Measurements from ENCODE around the gene RGS11.

Gene RGS11

GRCh38 chr16:275786-276232 is at the start of gene RGS11:
RGS11 (minus strand) TSS chr16:275944; CDS start chr16:275911, 33 bp downstream.
- no peak for DNase-seq

GRCh38 chr16:324451-325334 is 48.9 kb upstream of the RGS11 start:
- peak; percentile 80 for DNase-seq

- no peak for DNase-seq
These were observed 48.4 kb upstream of the RGS11 start for GRCh38 chr16:324201-324450.

- no peak for DNase-seq
These were observed 46.9 kb upstream of the RGS11 start for GRCh38 chr16:322476-323143.

- no peak for DNase-seq
These were observed 45.8 kb upstream of the RGS11 start for GRCh38 chr16:321532-321931.

GRCh38 chr16:320206-320605 is 44.5 kb upstream of the RGS11 start:
- DNase-seq, result no peak

GRCh38 chr16:318628-319027 is 42.9 kb upstream of the RGS11 start:
- DNase-seq, result no peak

GRCh38 chr16:317583-317982 is 41.8 kb upstream of the RGS11 start:
- DNase-seq, result no peak

GRCh38 chr16:316741-317464 is 41.2 kb upstream of the RGS11 start:
- DNase-seq, result no peak

- DNase-seq, result no peak
These were observed 39.1 kb upstream of the RGS11 start for GRCh38 chr16:314795-315299.

- no peak for DNase-seq
These were observed 38.6 kb upstream of the RGS11 start for GRCh38 chr16:314351-314750.

- DNase-seq, result no peak
These were observed 36.0 kb upstream of the RGS11 start for GRCh38 chr16:311725-312124.

GRCh38 chr16:309476-309875 is 33.7 kb upstream of the RGS11 start:
- DNase-seq, result peak; percentile 16

- no peak for DNase-seq
These were observed 32.1 kb upstream of the RGS11 start for GRCh38 chr16:307691-308312.

GRCh38 chr16:306911-307370 is 31.2 kb upstream of the RGS11 start:
- DNase-seq, result no peak

GRCh38 chr16:305916-306626 is 30.3 kb upstream of the RGS11 start:
- no peak for DNase-seq

GRCh38 chr16:303760-304505 is 28.2 kb upstream of the RGS11 start:
- peak; percentile 42 for DNase-seq

- DNase-seq, result no peak
These were observed 26.2 kb upstream of the RGS11 start for GRCh38 chr16:301950-302349.

GRCh38 chr16:301235-301634 is 25.5 kb upstream of the RGS11 start:
- no peak for DNase-seq

GRCh38 chr16:297832-298231 is 22.1 kb upstream of the RGS11 start:
- DNase-seq, result no peak

- no peak for DNase-seq
These were observed 21.2 kb upstream of the RGS11 start for GRCh38 chr16:296806-297510.
